HL-60 (cell line): ENCODE results near the gene CYTIP.

ENCODE experiments used
- DNase-seq, 2 experiments: peaks; one replicate each; pipeline ENCODE4 v3.0.0-alpha.2; 2010 to 2020; ENCODE audit warnings: low read depth in 1 of 2, low spot score in 1 of 2
- H3K27ac ChIP-seq: fragments of 250-450 bp; sonication (Bioruptor Pico); replicated peaks from 2 replicates; pipeline ENCODE4 v1.5.1; 2020; ENCODE audit warnings: mild to moderate bottlenecking, moderate library complexity
- H3K27me3 ChIP-seq: fragments of 250-450 bp; sonication (Bioruptor Pico); 2 replicates; pipeline ENCODE4 v1.5.1; 2021; ENCODE audit warnings: mild to moderate bottlenecking, moderate library complexity; ENCODE audit not compliant: insufficient read depth, poor library complexity, severe bottlenecking
- H3K4me3 ChIP-seq: replicated peaks from 2 replicates; pipeline ENCODE4 v1.5.1; 2011; ENCODE audit warnings: mild to moderate bottlenecking, control low read depth, low read length; ENCODE audit not compliant: insufficient read depth
- GABPA ChIP-seq: IDR thresholded peaks from 2 replicates; pipeline ENCODE4 v1.6.1; 2012; ENCODE audit warnings: low read depth
- POLR2AphosphoS5 ChIP-seq: IDR thresholded peaks from 2 replicates; pipeline ENCODE4 v1.6.1; 2012; ENCODE audit warnings: low read depth
- SPI1 ChIP-seq: IDR thresholded peaks from 2 replicates; pipeline ENCODE4 v1.6.1; 2012; ENCODE audit warnings: low read depth, mild to moderate bottlenecking, borderline replicate concordance
- TF ChIP-seq, protein P1 (sequence below): IDR thresholded peaks from one replicate; pipeline ENCODE4 v1.5.1; 2011; ENCODE audit warnings: low read length, control low read depth, inconsistent platforms; ENCODE audit not compliant: insufficient read depth
- TF ChIP-seq, protein P2 (sequence below): IDR thresholded peaks from 2 replicates; pipeline ENCODE4 v1.6.1; 2012; ENCODE audit warnings: low read depth; ENCODE audit not compliant: insufficient replicate concordance

Gene CYTIP

DNA sequence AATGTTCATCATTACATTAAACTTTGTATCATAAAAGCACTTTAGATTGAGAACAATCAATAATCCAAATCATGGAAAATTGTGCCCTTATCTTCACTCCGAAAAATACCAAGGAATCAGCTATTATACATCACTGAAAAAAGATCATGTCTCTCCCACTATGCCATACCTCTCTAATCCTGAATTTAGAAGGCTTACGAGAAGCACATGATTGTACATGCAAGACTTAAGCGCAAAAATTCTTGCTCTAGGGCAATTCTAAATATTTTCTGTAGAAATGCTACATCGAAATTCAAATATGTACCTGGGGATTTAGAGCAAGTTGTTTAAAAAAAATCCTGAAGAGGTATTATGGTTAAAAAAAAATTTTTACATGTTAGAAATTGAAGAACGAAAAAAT lies 1.3 kb downstream of the CYTIP start:
- Histone ChIP-seq H3K27me3 (no peaks in the 10 kb centered on the region), H3K27ac (no peak overlapping the region; the same call in 1 of the 2 replicates), H3K4me3 (peak overlapping the region; percentile 52)
- DNase-seq: no peak
- TF ChIP-seq GABPA (no peak), SPI1 (no peak), POLR2AphosphoS5 (no peak)
- TF ChIP-seq, protein P1, sequence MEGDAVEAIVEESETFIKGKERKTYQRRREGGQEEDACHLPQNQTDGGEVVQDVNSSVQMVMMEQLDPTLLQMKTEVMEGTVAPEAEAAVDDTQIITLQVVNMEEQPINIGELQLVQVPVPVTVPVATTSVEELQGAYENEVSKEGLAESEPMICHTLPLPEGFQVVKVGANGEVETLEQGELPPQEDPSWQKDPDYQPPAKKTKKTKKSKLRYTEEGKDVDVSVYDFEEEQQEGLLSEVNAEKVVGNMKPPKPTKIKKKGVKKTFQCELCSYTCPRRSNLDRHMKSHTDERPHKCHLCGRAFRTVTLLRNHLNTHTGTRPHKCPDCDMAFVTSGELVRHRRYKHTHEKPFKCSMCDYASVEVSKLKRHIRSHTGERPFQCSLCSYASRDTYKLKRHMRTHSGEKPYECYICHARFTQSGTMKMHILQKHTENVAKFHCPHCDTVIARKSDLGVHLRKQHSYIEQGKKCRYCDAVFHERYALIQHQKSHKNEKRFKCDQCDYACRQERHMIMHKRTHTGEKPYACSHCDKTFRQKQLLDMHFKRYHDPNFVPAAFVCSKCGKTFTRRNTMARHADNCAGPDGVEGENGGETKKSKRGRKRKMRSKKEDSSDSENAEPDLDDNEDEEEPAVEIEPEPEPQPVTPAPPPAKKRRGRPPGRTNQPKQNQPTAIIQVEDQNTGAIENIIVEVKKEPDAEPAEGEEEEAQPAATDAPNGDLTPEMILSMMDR: no peak
- TF ChIP-seq, protein P2, sequence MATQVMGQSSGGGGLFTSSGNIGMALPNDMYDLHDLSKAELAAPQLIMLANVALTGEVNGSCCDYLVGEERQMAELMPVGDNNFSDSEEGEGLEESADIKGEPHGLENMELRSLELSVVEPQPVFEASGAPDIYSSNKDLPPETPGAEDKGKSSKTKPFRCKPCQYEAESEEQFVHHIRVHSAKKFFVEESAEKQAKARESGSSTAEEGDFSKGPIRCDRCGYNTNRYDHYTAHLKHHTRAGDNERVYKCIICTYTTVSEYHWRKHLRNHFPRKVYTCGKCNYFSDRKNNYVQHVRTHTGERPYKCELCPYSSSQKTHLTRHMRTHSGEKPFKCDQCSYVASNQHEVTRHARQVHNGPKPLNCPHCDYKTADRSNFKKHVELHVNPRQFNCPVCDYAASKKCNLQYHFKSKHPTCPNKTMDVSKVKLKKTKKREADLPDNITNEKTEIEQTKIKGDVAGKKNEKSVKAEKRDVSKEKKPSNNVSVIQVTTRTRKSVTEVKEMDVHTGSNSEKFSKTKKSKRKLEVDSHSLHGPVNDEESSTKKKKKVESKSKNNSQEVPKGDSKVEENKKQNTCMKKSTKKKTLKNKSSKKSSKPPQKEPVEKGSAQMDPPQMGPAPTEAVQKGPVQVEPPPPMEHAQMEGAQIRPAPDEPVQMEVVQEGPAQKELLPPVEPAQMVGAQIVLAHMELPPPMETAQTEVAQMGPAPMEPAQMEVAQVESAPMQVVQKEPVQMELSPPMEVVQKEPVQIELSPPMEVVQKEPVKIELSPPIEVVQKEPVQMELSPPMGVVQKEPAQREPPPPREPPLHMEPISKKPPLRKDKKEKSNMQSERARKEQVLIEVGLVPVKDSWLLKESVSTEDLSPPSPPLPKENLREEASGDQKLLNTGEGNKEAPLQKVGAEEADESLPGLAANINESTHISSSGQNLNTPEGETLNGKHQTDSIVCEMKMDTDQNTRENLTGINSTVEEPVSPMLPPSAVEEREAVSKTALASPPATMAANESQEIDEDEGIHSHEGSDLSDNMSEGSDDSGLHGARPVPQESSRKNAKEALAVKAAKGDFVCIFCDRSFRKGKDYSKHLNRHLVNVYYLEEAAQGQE: no peak

DNA sequence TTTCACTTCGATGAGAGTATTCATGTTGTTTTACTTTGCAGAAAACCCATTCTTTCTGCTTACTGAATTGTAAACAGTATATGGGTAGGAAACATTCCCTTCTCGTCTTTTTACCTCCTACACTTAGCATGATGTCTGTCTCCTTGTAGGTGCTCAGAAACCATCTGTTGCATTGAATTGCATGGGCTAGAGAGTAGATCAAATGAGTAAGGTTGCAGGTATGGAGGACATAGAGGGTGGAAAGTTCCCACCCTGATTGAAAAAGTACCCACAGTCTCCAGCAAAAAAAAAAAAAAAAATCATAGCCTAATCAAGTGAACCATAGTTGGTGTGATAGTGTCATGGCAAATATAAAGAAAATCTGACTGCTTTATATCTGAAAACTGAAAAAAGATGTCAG lies 1.7 kb downstream of the CYTIP start:
- DNase-seq: no peak
- H3K4me3 ChIP-seq: peak overlapping the region; percentile 21
- TF ChIP-seq, protein P1: no peak
- TF ChIP-seq, protein P2: no peak
- TF ChIP-seq GABPA (no peak), POLR2AphosphoS5 (no peak), SPI1 (no peak)
- no peaks in the 10 kb centered on the region for H3K27me3 ChIP-seq
- peak overlapping the region; percentile 59 for H3K27ac ChIP-seq

DNA sequence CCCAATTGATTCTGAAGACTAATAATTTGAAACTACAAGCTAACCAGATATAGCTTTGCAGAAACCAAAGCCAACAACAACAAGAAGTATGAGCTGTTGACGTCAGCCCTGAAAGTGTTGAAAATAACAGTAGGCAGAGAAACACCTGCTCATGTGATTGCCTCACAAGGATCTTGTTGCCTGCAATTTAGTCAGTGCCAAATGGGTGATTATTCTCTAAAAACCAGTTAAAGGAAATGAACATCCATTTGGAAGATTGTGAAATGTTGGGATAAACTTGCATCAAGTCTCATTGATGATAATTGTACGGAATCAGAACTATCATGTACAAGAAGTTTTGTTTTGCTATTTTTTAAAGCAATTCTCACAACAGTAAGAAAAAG lies 2.8 kb downstream of the CYTIP start:
- Histone ChIP-seq H3K27me3 (no peaks in the 10 kb centered on the region), H3K4me3 (peak overlapping the region; percentile 34), H3K27ac (peak overlapping the region; percentile 59)
- peak in 1 of 2 experiments; percentile 61 for DNase-seq
- TF ChIP-seq SPI1 (no peak), GABPA (no peak), POLR2AphosphoS5 (no peak)
- TF ChIP-seq, protein P2: no peak
- TF ChIP-seq, protein P1: no peak
